ENCODE data around the gene BACH1. TPM values are rescaled to one million over a fixed set of nuclear protein-coding genes. Genes with fewer than 3 reads are reported as not detected.

BACH1 gene
- total RNA-seq, 4 donors from 2014 or later = 35.0 to 101 (median 49.8) TPM

- TF ChIP-seq, protein P1, sequence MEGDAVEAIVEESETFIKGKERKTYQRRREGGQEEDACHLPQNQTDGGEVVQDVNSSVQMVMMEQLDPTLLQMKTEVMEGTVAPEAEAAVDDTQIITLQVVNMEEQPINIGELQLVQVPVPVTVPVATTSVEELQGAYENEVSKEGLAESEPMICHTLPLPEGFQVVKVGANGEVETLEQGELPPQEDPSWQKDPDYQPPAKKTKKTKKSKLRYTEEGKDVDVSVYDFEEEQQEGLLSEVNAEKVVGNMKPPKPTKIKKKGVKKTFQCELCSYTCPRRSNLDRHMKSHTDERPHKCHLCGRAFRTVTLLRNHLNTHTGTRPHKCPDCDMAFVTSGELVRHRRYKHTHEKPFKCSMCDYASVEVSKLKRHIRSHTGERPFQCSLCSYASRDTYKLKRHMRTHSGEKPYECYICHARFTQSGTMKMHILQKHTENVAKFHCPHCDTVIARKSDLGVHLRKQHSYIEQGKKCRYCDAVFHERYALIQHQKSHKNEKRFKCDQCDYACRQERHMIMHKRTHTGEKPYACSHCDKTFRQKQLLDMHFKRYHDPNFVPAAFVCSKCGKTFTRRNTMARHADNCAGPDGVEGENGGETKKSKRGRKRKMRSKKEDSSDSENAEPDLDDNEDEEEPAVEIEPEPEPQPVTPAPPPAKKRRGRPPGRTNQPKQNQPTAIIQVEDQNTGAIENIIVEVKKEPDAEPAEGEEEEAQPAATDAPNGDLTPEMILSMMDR (IDR thresholded peaks at IDR 0.05) = no peak
- ATAC-seq (ENCODE audit: low FRiP score) (no peak), DNase-seq (ENCODE audit: low spot score) (no peak)
These were observed 8.2 kb downstream of the BACH1 start for GRCh38 chr21:29306920-29307319.

GRCh38 chr21:29307718-29308455 lies 9.2 kb downstream of the BACH1 start:
- no peak for DNase-seq (ENCODE audit: low spot score)
- TF ChIP-seq, protein P1 (IDR thresholded peaks at IDR 0.05) = no peak
- no peak for ATAC-seq (ENCODE audit: low FRiP score)

- no peak for DNase-seq (ENCODE audit: low spot score)
- TF ChIP-seq, protein P1 (IDR thresholded peaks at IDR 0.05) = no peak
- no peak for ATAC-seq (ENCODE audit: low FRiP score)
These were observed 9.7 kb downstream of the BACH1 start for GRCh38 chr21:29308456-29308783.

GRCh38 chr21:29309703-29310102 lies 11.0 kb downstream of the BACH1 start:
- TF ChIP-seq, protein P1 (IDR thresholded peaks at IDR 0.05) = no peak
- DNase-seq (ENCODE audit: low spot score) (no peak), ATAC-seq (ENCODE audit: low FRiP score) (no peak)

DNA sequence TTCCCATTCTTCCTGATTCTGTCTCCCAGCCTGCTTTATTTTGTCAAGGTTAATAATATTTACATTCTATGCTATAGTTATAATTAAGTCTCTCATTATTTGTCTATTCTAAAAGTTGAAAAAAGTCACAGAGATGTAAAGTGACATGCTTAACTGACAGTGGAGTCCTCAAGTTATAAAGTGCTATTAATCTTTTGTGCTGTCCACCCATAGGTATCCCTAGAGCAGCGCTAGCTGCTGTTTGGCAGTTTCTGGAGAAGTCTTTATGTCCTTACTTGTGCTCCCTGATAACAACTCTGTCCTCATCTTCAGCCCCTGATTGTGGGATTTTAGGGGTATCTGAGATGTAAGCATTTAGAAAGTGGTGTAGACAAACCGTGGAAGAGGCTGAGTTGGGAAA lies 13.1 kb downstream of the BACH1 start:
- DNase-seq (ENCODE audit: low spot score) (no peak), ATAC-seq (ENCODE audit: low FRiP score) (no peak)
- TF ChIP-seq, protein P1 (IDR thresholded peaks at IDR 0.05) = no peak

- ATAC-seq (ENCODE audit: low FRiP score) (no peak), DNase-seq (ENCODE audit: low spot score) (no peak)
- TF ChIP-seq, protein P1 (IDR thresholded peaks at IDR 0.05) = no peak
These were observed 14.3 kb downstream of the BACH1 start for GRCh38 chr21:29312981-29313380.

DNA sequence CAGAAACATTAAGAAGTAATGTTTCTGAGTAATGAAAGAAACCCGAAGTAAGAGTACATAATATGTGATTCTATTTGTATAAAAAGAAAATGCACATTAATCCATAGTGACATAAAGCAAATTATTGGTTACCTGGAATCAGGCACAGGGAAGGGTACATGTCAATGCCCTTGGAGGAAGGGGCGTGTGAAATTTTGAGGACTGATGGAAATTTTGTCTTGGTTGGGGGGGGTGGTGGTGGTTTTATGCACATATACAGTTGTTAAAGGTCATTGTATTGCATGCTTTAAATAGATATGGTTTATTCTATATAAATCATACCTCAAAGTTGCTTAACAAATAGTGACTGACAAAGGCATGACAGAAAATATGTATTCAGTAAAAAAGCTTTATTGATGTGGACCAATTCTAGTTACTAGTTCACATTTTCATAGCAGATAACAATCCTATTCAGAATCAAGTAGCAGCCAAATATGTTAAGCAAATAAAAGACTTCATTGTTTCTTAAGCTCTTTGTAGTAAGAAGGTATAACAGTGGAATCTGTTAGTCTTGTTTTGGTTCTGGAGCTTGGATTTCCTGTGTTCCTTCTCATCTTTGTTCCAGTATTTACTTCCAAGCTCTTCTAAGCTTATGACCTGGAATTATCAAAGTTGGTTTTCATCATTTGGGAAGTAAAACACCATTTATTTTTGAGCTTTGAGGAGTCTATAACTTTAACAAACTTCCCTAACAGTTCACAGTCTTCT lies 15.1 kb downstream of the BACH1 start:
- DNase-seq (ENCODE audit: low spot score) (no peak), ATAC-seq (ENCODE audit: low FRiP score) (no peak)
- TF ChIP-seq, protein P1 (IDR thresholded peaks at IDR 0.05) = no peak

All from omental fat pad (tissue), 4 donors.